Adipose tissue (tissue), 3 donors: ENCODE results near the gene RHEX. TPM values are rescaled to one million over a fixed set of nuclear protein-coding genes. Genes with fewer than 3 reads are reported as not detected.

ENCODE experiments used
- H3K27ac ChIP-seq: one replicate; pipeline ENCODE4 v1.5.1; 2013; ENCODE audit warnings: low read depth, low read length
- WGBS, 3 donors: extraction: QIAGEN DNeasy Blood & Tissue Kit; methylation state at CpG; one replicate each; pipeline ENCODE4 v1.1.7; 2013; 5-methylcytosine and 5-hydroxymethylcytosine counted together
- polyA plus RNA-seq, 3 donors: library from polyadenylated mRNA; stranded (reverse); fragments of 200-250 nt; gene quantifications; one replicate each; pipeline ENCODE4 v1.2.3, GENCODE V29; 2013
- donor health status: healthy with polysubstance abuse.
- donor health status: Bipolar disorder and iron deficiency.
- donor health status: healthy.

RHEX gene
- polyA plus RNA-seq, 3 donors: 0.74 to 1.5 (median 0.79) TPM

DNA sequence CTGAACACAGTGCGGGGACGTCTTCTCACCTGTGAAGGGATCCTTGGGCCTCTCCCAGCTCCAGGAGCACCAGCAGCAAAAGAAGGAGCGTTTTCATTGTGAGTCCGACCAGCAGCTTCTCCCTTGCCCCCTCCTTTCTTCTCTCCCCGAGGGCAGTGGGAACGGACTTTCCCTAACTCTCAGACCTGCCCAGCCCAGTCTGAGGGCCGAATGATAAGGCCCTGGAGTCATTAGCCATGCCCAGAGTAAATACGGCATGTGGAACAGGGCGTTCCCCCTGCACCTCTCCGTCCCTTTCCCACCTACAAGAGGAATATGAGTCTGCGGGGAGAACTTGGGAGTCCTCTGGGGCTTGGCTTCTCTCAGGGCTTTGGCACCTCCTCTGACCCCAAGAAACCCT is 29.3 kb upstream of the RHEX start, which contains the start of gene CTSE:
CTSE (minus strand) TSS at position 201 of the 400 bp plus-strand sequence; CDS start at position 97, 104 bp downstream.
- 51 to 92% (median 86%) methylated on average over 11 of the region's 11 CpGs for WGBS, 3 donors
- no peak within 1 kb of the TSS for H3K27ac ChIP-seq

DNA sequence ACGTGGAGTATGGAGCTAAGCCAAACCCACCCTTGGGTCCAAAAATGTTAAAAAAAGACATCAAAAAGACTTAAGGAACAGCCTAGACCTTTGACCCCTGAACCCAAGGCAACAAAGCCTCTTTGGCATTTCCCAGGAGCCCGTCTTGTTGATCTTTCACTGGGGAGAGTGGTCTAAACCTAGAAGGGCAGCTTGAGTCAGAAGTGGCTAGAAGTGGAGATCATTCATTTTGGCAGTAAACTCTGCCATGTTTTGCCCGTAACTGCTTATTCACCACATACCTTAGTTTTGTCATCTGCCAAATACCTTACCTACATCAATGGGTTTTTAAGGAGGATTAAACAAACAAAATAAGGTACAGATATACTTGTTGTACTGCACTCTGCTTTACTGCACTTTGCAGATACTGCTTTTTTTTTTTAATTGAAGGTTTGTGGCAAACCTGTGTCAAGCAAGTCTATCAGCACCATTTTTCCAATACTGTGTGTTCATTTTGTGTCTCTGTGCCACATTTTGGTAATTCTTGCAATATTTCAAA is 27.6 kb upstream of the RHEX start:
- no peak overlapping the region for H3K27ac ChIP-seq
- 75 to 80% (median 76%) methylated on average over 3 of the region's 3 CpGs for WGBS, 3 donors

GRCh38 chr1:206029484-206029883 is 23.5 kb upstream of the RHEX start:
- no peak overlapping the region for H3K27ac ChIP-seq
- WGBS, 3 donors: 17 to 62% (median 26%) methylated on average over 4 of the region's 4 CpGs

DNA sequence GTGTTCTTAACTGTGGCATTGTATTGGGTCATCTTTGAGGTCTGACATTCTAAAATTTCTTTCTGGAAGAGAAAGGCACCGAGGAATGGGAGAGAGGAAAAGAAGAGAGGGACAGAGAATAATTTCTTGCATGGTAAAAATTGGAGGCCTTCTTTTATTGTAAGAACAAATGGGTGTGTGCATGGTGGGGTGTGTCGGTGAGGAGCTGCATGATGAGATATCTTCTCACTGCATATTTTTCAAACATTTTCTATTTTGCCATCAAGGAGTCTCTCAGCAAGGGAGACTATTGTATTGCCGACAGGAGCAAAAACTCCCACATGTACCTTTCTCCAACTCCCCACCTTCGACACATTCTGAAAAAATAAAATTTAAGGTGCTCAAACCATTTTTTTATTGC is 22.8 kb upstream of the RHEX start:
- no peak overlapping the region for H3K27ac ChIP-seq
- WGBS, 3 donors: 66 to 68% (median 68%) methylated on average over 4 of the region's 4 CpGs

- H3K27ac ChIP-seq: no peak overlapping the region
- 7 to 11% (median 7%) methylated on average over 4 of the region's 4 CpGs for WGBS, 3 donors
These were observed 22.3 kb upstream of the RHEX start for GRCh38 chr1:206030714-206031113.

- WGBS, 3 donors: 82 to 89% (median 83%) methylated on average over 5 of the region's 5 CpGs
- no peak overlapping the region for H3K27ac ChIP-seq
These were observed 20.4 kb upstream of the RHEX start for GRCh38 chr1:206032380-206033140.

DNA sequence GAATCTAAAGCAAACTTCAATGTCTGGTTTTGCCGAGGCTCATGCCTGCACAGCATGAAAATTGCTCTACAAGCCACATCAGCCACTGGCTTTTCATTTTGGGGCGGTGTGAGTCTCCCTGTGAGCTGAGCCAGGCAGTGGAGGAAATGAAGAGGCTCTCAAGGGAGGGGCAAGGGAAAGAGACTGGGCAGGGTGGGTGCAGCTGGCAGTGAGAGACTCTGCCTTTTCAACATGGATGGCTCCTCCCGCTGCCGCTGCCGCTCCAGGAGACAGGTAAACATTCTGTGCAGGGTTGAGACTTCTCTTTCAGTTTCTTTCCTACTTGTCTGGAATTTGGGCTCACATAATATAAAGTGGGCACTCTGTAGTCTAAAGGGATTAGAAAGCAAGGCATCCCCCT is 17.9 kb upstream of the RHEX start:
- WGBS, 3 donors: 43 to 60% (median 44%) methylated on average over 5 of the region's 5 CpGs
- H3K27ac ChIP-seq: no peak overlapping the region

DNA sequence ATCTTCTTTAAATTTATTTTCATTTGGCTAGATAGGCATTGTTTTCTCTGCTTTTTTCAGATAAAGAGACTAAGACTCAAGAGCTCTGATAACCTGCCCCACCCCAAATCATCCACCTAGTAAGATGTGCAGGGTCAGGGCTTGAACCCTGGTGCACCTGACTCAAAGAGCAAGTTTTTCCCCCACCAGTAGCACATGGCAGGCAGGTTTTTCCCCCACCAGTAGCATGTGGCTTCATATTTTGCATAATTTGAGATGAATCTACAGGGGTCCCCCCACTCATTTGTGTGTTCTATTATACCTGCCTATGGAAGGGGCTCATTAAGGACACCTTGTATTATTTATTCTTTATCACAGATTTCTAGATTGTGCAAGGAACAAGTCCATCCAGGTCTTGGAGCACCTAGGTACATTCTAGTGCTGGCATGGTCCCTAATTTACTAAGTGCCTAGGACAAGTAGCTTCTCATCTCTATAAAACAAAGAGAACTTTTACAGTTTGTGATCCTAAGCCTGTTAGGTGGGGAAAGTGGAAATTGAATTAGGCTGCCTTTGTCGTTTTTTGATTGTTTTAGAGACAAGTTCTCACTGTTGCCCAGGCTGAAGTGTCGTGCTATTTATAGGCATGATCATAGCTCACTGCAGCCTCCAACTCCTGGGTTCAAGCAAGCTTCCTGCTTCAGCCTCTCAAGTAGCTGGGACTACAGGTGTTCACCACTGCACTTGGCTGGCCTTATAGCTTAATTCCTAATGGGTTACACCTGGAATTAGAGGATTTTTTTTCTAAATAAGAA is 16.1 kb upstream of the RHEX start:
- WGBS, 3 donors: 34 to 39% (median 34%) methylated on average over 2 of the region's 2 CpGs

GRCh38 chr1:206037581-206037980 is 15.4 kb upstream of the RHEX start:
- WGBS, 3 donors: 88 to 90% (median 89%) methylated on average over 9 of the region's 9 CpGs
- no peak overlapping the region for H3K27ac ChIP-seq

More for the DNA sequence above, 16.1 kb upstream of the RHEX start:
- no peak overlapping the region for H3K27ac ChIP-seq

- 42 to 58% (median 43%) methylated on average over 7 of the region's 7 CpGs for WGBS, 3 donors
- no peak overlapping the region for H3K27ac ChIP-seq
These were observed 13.7 kb upstream of the RHEX start for GRCh38 chr1:206039046-206039973.

GRCh38 chr1:206040328-206040727 is 12.6 kb upstream of the RHEX start:
- no peak overlapping the region for H3K27ac ChIP-seq
- 64 to 71% (median 69%) methylated on average over 5 of the region's 5 CpGs for WGBS, 3 donors

DNA sequence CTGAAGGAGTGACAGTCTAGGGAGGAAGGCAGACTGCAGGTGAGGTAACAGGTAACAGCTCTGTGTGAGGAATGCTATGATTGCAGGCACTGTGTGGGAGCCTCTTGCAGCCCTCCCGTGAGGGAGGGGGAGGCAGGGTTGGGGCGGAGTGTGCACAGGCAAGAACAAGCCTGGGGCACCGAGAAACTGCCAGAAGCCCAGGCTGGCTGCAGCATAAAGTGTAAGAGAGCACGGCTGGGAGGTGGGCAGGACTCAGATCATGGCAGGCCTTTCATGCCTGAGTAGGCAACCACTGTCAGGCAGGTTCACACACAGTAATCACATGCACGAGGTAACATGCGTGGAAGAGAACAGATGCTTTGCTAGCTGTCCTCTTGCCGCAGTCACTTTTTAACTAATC is 11.3 kb upstream of the RHEX start:
- H3K27ac ChIP-seq: no peak overlapping the region
- 43 to 61% (median 60%) methylated on average over 7 of the region's 7 CpGs for WGBS, 3 donors

GRCh38 chr1:206047271-206047670 is 5.7 kb upstream of the RHEX start:
- 68 to 78% (median 76%) methylated on average over 4 of the region's 4 CpGs for WGBS, 3 donors
- no peak overlapping the region for H3K27ac ChIP-seq

GRCh38 chr1:206048582-206048981 is 4.4 kb upstream of the RHEX start:
- 24 to 63% (median 60%) methylated on average over 6 of the region's 6 CpGs for WGBS, 3 donors
- no peak overlapping the region for H3K27ac ChIP-seq

DNA sequence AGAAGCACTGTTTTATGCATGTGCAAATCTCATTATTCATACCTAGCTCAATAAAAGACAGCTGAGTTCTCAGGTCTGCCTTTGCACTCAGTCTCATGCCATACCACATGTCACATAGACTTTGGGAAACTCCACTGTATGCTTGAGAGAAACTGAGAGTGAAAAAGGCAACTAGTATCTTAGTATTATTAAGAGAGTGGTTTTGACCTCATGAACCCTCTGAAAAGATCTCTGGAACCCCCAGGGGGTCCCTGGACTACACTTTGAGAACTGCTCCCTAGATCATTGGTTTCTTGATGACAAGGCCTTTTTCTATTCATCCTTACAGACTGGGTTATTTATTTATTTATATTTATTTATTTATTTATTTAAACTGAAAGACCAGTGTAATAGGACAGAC is 3.7 kb upstream of the RHEX start:
- H3K27ac ChIP-seq: no peak overlapping the region

- WGBS, 3 donors: 79 to 89% (median 80%) methylated on average over 3 of the region's 3 CpGs
- no peak overlapping the region for H3K27ac ChIP-seq
These were observed 2.9 kb upstream of the RHEX start for GRCh38 chr1:206049919-206050600.

DNA sequence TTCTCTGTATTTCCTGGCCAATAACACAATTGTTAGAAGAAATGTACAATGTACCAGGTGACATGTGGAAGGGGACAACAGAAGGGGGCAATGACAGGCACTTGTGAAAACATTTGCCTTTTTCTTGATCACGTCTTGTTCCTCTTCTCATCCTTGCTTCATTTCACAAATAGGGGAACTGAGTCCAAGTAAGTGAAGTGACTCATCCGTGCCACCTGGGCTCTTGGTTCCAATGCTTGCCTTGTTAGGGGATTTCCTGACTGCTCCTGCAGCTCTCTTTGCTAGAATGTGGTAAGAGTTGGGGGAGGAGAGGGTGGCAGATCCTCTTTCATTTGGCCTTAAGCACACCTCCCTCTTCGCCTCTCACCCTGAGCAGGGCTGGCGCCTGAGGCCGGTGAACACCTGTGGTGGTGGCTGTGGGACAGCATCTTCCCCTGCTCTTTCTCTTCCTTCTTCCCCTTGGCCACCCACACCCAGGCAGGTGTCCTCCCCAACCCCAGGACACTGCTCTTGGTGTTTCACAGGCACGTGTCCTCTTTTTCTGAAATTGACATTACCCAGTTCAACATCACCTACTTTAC is 2.2 kb upstream of the RHEX start:
- WGBS, 3 donors: 48 to 78% (median 54%) methylated on average over 6 of the region's 6 CpGs
- no peak overlapping the region for H3K27ac ChIP-seq
